Measurements from ENCODE around the gene NENF.

Gene NENF

GRCh38 chr1:212482637-212483441 lies 50.1 kb downstream of the NENF start:
- ATAC-seq (replicated peaks; ENCODE audit: extremely low read depth, poor library complexity, severe bottlenecking) (no peak), DNase-seq (ENCODE audit: low spot score in 2 of 2) (no peak)
- H3K27ac Mint-ChIP-seq (ENCODE audit: low read depth): no peak overlapping the region
- H3K4me3 Mint-ChIP-seq: no peak overlapping the region
- H3K4me1 Mint-ChIP-seq: peaks cover 7% of the 10 kb centered on the region
- no peaks in the 10 kb centered on the region for H3K9me3 Mint-ChIP-seq
- H3K27me3 Mint-ChIP-seq: no peaks in the 10 kb centered on the region
- peaks cover 1% of the 10 kb centered on the region for H3K36me3 Mint-ChIP-seq (ENCODE audit: insufficient read depth)

DNA sequence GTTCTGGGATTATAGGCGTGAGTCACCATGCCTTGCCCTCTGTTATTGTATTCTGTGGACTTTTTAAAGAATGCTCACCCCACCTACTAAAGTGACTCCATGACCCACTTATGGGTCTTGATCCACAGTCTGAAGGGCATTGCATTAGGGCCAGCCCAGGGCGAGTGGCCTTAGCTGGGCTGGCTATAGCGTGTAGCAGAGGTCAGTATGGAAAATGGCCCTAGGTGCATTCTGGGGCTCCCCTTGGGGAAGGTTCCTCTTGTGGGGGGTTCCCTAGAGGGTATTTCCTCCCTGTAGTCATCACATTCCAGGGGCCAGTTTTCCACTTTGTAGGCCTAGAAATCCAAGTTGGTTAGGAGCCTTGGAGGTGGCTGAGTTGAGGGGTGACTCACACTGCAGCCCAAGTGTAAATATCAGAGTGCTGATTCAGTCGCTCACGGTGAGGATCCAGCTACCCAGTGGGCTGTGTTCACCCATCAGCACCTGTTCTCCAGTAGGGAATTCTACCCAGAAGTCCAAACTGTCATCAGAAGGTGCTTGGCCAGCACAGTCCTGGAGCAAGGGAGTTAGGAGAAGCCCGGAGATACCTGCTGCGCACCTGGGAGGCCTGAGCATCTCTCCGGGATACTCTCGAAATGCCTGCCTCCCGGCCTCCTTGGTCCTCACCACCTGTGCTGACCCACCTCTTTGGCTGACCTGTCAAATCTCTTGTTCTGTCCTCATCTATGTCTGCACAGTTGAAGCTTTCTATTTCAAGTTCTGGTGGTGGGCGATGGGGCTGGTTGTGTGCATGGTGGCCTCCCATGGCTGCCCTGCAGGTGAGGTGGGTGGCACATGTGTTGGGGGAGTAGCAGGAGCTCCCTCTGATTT lies 52.2 kb downstream of the NENF start:
- no peaks in the 10 kb centered on the region for H3K9me3 Mint-ChIP-seq
- H3K27me3 Mint-ChIP-seq: no peaks in the 10 kb centered on the region
- no peak for DNase-seq (ENCODE audit: low spot score in 2 of 2)
- no peak overlapping the region for H3K4me3 Mint-ChIP-seq
- peaks cover 1% of the 10 kb centered on the region for H3K36me3 Mint-ChIP-seq (ENCODE audit: insufficient read depth)
- H3K27ac Mint-ChIP-seq (ENCODE audit: low read depth): no peak overlapping the region
- ATAC-seq (replicated peaks; ENCODE audit: extremely low read depth, poor library complexity, severe bottlenecking): no peak
- H3K4me1 Mint-ChIP-seq: peaks cover 11% of the 10 kb centered on the region

DNA sequence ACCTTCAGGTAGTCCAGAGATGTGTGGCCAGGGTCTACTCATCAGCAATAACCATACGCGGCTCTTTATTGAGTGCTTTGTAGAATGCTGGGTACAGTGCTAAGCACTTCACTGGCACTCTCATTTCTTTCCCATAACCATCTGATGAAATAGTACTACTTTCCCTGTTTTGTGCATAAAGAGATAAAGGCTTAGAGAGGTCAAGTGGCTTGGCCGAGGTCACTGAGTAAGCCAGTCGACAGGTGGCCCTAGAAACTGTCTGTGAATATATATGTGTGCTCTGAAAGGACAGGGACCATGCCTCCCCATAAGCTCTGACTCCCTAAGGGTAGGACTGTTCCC lies 52.8 kb downstream of the NENF start:
- no peaks in the 10 kb centered on the region for H3K9me3 Mint-ChIP-seq
- H3K36me3 Mint-ChIP-seq (ENCODE audit: insufficient read depth): peaks cover 1% of the 10 kb centered on the region
- H3K27me3 Mint-ChIP-seq: no peaks in the 10 kb centered on the region
- peaks cover 11% of the 10 kb centered on the region for H3K4me1 Mint-ChIP-seq
- H3K27ac Mint-ChIP-seq (ENCODE audit: low read depth): no peak overlapping the region
- DNase-seq (ENCODE audit: low spot score in 2 of 2) (no peak), ATAC-seq (replicated peaks; ENCODE audit: extremely low read depth, poor library complexity, severe bottlenecking) (no peak)
- H3K4me3 Mint-ChIP-seq: no peak overlapping the region

GRCh38 chr1:212485913-212486618 lies 53.3 kb downstream of the NENF start:
- Mint-ChIP-seq H3K27ac (ENCODE audit: low read depth) (no peak overlapping the region), H3K27me3 (peaks cover under 1% of the 10 kb centered on the region), H3K4me1 (peaks cover 5% of the 10 kb centered on the region), H3K9me3 (no peaks in the 10 kb centered on the region), H3K36me3 (ENCODE audit: insufficient read depth) (peaks cover 1% of the 10 kb centered on the region), H3K4me3 (no peak overlapping the region)
- ATAC-seq (replicated peaks; ENCODE audit: extremely low read depth, poor library complexity, severe bottlenecking) (no peak), DNase-seq (ENCODE audit: low spot score in 2 of 2) (no peak)

- Mint-ChIP-seq H3K36me3 (ENCODE audit: insufficient read depth) (peaks cover 1% of the 10 kb centered on the region), H3K27ac (ENCODE audit: low read depth) (no peak overlapping the region), H3K27me3 (peaks cover 5% of the 10 kb centered on the region), H3K4me3 (no peak overlapping the region), H3K9me3 (no peaks in the 10 kb centered on the region), H3K4me1 (peaks cover 5% of the 10 kb centered on the region)
- DNase-seq (ENCODE audit: low spot score in 2 of 2) (no peak), ATAC-seq (replicated peaks; ENCODE audit: extremely low read depth, poor library complexity, severe bottlenecking) (no peak)
Measured at GRCh38 chr1:212486619-212486975, 53.9 kb downstream of the NENF start.

- no peak overlapping the region for H3K27ac Mint-ChIP-seq (ENCODE audit: low read depth)
- H3K27me3 Mint-ChIP-seq: peaks cover 11% of the 10 kb centered on the region
- H3K4me1 Mint-ChIP-seq: peaks cover 5% of the 10 kb centered on the region
- H3K36me3 Mint-ChIP-seq (ENCODE audit: insufficient read depth): peaks cover 1% of the 10 kb centered on the region
- no peaks in the 10 kb centered on the region for H3K9me3 Mint-ChIP-seq
- no peak for ATAC-seq (replicated peaks; ENCODE audit: extremely low read depth, poor library complexity, severe bottlenecking)
- H3K4me3 Mint-ChIP-seq: no peak overlapping the region
- DNase-seq (ENCODE audit: low spot score in 2 of 2): no peak
Measured at GRCh38 chr1:212487286-212487685, 54.6 kb downstream of the NENF start.

DNA sequence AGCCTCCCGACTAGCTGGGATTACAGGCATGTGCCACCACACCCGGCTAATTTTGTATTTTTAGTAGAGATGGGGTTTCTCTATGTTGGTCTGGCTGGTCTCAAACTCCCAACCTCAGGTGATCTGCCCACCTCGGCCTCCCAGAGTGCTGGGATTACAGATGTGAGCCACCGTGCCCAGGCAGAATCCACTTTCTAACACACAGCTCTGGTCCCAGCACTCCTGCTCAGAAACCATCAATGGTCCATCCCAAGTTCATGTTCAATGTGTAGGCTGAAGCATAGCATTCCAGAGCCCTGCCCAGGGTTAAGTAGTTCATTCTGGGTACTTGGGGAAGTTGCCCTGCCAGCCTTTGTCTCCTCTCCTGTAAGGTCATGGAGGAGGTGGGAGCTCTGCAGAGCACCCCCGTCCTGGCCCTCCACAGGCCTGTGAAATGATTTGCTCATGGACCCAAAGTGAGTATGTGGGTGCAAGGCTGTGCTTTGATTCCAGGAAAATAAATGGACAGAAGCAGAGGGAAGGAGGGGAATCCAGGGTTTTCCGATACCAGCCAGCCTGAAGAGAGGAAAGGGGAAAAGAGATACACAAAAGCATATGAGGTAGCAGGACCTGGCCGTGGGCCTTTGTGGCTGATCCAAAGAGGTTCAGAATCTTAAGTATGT lies 55.2 kb downstream of the NENF start:
- Mint-ChIP-seq H3K36me3 (ENCODE audit: insufficient read depth) (peaks cover 1% of the 10 kb centered on the region), H3K9me3 (no peaks in the 10 kb centered on the region), H3K4me3 (no peak overlapping the region), H3K4me1 (peaks cover 5% of the 10 kb centered on the region), H3K27me3 (peaks cover 11% of the 10 kb centered on the region), H3K27ac (ENCODE audit: low read depth) (peak overlapping the region; percentile 69)
- DNase-seq (ENCODE audit: low spot score in 2 of 2) (no peak), ATAC-seq (replicated peaks; ENCODE audit: extremely low read depth, poor library complexity, severe bottlenecking) (no peak)

DNA sequence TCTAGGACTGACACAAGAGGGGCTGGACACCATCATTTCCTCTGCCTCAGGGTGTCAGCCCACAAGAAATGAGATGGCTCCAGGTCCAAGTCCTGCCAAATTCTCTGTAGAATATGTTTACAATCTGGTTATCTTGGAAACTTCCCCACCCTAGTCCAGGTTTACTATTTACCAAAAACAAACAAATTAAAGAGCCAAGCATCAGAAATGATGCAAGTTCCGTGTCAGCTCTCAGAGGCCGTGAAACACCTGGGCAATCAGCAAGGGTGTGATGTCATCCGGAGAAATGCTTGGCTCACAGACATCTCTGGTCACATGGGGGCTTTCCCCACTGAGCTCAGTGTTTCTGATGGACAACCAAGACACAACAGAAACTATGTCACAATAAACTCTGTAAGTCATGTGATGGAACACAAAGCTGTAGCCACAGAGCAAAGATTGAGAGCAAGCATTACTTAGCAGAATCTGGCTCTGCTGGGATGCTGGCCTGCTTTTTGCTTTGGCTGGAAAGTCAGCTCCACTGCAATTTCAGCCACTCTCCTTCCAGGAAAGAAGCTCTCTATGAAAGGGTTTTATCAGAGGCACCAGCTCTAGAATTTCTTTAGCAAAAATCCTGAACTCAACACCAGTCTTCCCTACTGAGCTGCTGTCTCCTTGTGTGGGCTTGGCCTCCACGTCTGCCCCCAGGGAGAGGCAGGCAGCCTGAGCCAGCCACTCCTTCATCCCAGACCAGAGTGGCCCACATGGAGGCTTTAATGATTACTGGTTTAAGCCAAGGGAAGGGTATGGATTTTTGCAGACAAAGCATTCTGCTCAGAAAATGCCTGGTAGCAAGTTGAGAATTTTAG lies 55.9 kb downstream of the NENF start:
- no peaks in the 10 kb centered on the region for H3K9me3 Mint-ChIP-seq
- peaks cover 11% of the 10 kb centered on the region for H3K27me3 Mint-ChIP-seq
- no peak overlapping the region for H3K4me3 Mint-ChIP-seq
- peaks cover 5% of the 10 kb centered on the region for H3K4me1 Mint-ChIP-seq
- H3K27ac Mint-ChIP-seq (ENCODE audit: low read depth): peak overlapping the region; percentile 69
- ATAC-seq (replicated peaks; ENCODE audit: extremely low read depth, poor library complexity, severe bottlenecking): no peak
- DNase-seq (ENCODE audit: low spot score in 2 of 2): no peak
- H3K36me3 Mint-ChIP-seq (ENCODE audit: insufficient read depth): peaks cover 1% of the 10 kb centered on the region

DNA sequence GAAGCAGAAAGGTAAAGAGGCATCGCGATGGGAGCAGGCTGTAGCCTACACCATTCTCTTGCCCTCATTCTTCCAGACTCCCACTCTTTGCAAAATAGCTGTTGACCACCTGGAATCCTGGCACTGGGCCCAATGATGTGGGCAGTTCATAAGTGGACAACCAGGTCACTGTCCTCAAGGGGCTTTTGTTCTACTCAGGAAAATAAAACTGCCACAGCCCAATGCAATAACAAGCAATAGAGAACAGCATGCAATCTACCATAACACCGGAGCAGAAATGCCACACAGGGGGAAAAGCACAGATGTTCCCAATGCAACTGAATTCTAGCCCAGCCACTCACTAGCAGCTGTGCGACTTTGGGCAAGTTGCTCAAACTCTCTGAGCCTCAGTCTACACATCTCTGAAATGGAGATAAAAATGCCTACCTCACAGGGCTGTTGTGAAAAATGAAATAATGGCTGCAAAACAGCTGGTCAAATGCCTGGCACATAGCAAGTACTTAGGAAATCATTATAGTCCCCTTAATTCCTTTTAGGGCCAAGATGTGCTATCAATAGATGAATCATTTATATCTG lies 56.7 kb downstream of the NENF start:
- ATAC-seq (replicated peaks; ENCODE audit: extremely low read depth, poor library complexity, severe bottlenecking) (no peak), DNase-seq (ENCODE audit: low spot score in 2 of 2) (no peak)
- peaks cover 5% of the 10 kb centered on the region for H3K4me1 Mint-ChIP-seq
- H3K27ac Mint-ChIP-seq (ENCODE audit: low read depth): peak overlapping the region; percentile 69
- no peak overlapping the region for H3K4me3 Mint-ChIP-seq
- peaks cover 1% of the 10 kb centered on the region for H3K36me3 Mint-ChIP-seq (ENCODE audit: insufficient read depth)
- H3K9me3 Mint-ChIP-seq: no peaks in the 10 kb centered on the region
- peaks cover 11% of the 10 kb centered on the region for H3K27me3 Mint-ChIP-seq

DNA sequence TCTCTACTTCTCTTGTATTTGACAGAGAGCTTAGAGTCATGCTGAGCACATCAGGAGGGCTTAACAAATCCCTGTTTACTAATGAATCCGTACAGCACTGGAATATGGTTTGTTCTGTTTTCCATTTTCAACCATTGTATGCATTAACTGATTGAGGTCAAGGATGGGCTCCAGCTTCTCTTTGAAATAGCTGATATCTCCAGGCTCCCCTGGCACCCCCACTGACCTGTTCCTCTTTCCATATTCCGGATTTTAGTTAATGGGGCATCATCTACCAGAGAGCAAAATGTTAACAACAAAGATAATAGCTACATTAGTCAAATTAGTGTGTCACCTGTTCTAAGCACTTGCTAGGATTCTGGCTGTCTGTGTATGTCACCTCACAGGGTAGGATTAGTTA lies 57.6 kb downstream of the NENF start:
- H3K4me1 Mint-ChIP-seq: peaks cover 5% of the 10 kb centered on the region
- no peaks in the 10 kb centered on the region for H3K9me3 Mint-ChIP-seq
- no peak overlapping the region for H3K4me3 Mint-ChIP-seq
- H3K27me3 Mint-ChIP-seq: peaks cover 11% of the 10 kb centered on the region
- H3K36me3 Mint-ChIP-seq (ENCODE audit: insufficient read depth): peaks cover 1% of the 10 kb centered on the region
- no peak overlapping the region for H3K27ac Mint-ChIP-seq (ENCODE audit: low read depth)
- ATAC-seq (replicated peaks; ENCODE audit: extremely low read depth, poor library complexity, severe bottlenecking) (no peak), DNase-seq (ENCODE audit: low spot score in 2 of 2) (no peak)

DNA sequence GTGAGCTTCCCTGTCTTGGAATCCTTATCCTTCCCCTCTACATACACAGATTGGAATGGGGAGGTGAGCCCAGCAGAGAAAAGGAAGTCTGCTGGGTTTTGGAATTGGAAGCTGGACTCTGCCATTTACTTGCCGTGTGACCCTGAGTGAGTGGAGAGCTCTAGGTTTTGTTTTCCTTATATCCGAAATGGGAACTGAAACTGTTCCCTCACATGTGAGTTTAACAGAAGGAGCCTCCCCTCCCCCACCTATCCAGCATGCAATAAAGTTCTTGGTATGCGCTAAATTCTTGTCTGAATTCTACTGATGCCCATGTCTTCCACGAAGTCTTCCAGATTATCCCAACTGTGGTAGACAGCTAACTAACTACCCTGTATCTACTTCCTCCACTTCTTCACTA lies 58.7 kb downstream of the NENF start:
- no peak for ATAC-seq (replicated peaks; ENCODE audit: extremely low read depth, poor library complexity, severe bottlenecking)
- H3K9me3 Mint-ChIP-seq: no peaks in the 10 kb centered on the region
- peaks cover 18% of the 10 kb centered on the region for H3K27me3 Mint-ChIP-seq
- H3K4me1 Mint-ChIP-seq: peaks cover 5% of the 10 kb centered on the region
- peaks cover 1% of the 10 kb centered on the region for H3K36me3 Mint-ChIP-seq (ENCODE audit: insufficient read depth)
- no peak overlapping the region for H3K4me3 Mint-ChIP-seq
- no peak for DNase-seq (ENCODE audit: low spot score in 2 of 2)
- H3K27ac Mint-ChIP-seq (ENCODE audit: low read depth): no peak overlapping the region
